ENCODE measurements around the gene ZNF660.

The ZNF660 gene

DNA sequence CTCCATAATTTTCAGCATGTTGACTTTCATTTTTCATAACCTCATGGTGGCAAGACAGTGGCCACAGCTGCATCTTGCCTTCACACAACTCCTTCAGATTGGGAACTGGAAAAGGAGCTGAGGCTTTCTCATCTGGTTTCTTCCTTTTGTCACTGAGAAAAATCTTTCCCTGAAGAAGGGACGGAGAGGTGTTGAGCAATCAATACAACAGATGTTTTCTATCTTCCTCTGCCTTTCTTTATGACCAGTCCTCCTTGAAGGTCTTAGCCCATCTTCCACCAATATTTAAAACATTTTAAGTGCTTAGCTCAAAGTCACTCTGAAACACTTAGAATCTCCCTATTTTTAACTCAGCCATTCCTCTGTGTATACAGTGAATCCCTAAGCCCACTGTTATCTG, 11.9 kb downstream of the ZNF660 start:
- DNase-seq (ENCODE audit: extremely low spot score), result no peak
- TF ChIP-seq SUZ12 (IDR thresholded peaks at IDR 0.05), result no peak
- no peak for TF ChIP-seq PKNOX1 (IDR thresholded peaks at IDR 0.05)
- no peak for TF ChIP-seq NFRKB (IDR thresholded peaks at IDR 0.05)
- ChIA-PET POLR2A (no interaction called here), CTCF (no interaction called here)

- ChIA-PET CTCF (no interaction called here), POLR2A (no interaction called here)
- no peak for DNase-seq (ENCODE audit: extremely low spot score)
- TF ChIP-seq ZNF384 (IDR thresholded peaks at IDR 0.05) (no peak), FOXK2 (IDR thresholded peaks at IDR 0.05) (no peak), CTBP1 (IDR thresholded peaks at IDR 0.05; ENCODE audit: borderline replicate concordance) (no peak), L3MBTL2 (conservative IDR thresholded peaks at IDR 0.05) (no peak), ELF4 (IDR thresholded peaks at IDR 0.05) (no peak), PKNOX1 (IDR thresholded peaks at IDR 0.05) (no peak), FOXM1 (IDR thresholded peaks at IDR 0.05; ENCODE audit: borderline replicate concordance) (no peak), BHLHE40 (IDR thresholded peaks at IDR 0.05; ENCODE audit: borderline replicate concordance) (no peak), NFRKB (IDR thresholded peaks at IDR 0.05) (no peak), SP1 (IDR thresholded peaks at IDR 0.05) (no peak), LEF1 (IDR thresholded peaks at IDR 0.05; ENCODE audit: borderline replicate concordance) (no peak), FOXA1 (IDR thresholded peaks at IDR 0.05) (no peak)
Observed at GRCh38 chr3:44601749-44602148, 17.0 kb downstream of the ZNF660 start.

- no peak for DNase-seq (ENCODE audit: extremely low spot score)
- TF ChIP-seq L3MBTL2 (conservative IDR thresholded peaks at IDR 0.05), result no peak
- TF ChIP-seq BHLHE40 (IDR thresholded peaks at IDR 0.05; ENCODE audit: borderline replicate concordance), result no peak
- no peak for TF ChIP-seq ARNT (IDR thresholded peaks at IDR 0.05)
- no peak for TF ChIP-seq ZNF384 (IDR thresholded peaks at IDR 0.05)
- TF ChIP-seq NFRKB (IDR thresholded peaks at IDR 0.05), result no peak
- no peak for TF ChIP-seq LEF1 (IDR thresholded peaks at IDR 0.05; ENCODE audit: borderline replicate concordance)
- POLR2A ChIA-PET, result no interaction called here
- CTCF ChIA-PET, result no interaction called here
Observed at GRCh38 chr3:44612678-44613077, 27.9 kb downstream of the ZNF660 start.

- ChIA-PET CTCF (interaction anchor here (0.6 to 0.9 kb wide), 2 partner anchors 212 to 389 kb away, joined by 3 read pairs; no protein-coding TSS in a partner anchor), POLR2A (interaction anchor here (0.9 to 2.0 kb wide), 8 partner anchors 10 to 137 kb away, joined by 3 to 22 read pairs (median 4); partner anchors contain the start of genes KIAA1143, KIF15, ZNF35 and ZNF501)
- peak; percentile 82 for DNase-seq (ENCODE audit: extremely low spot score)
- TF ChIP-seq ELF4 (IDR thresholded peaks at IDR 0.05), result peak; percentile 82
- TF ChIP-seq SUZ12 (IDR thresholded peaks at IDR 0.05), result no peak
- TF ChIP-seq FOXA1 (IDR thresholded peaks at IDR 0.05), result no peak
- no peak for TF ChIP-seq TARDBP (IDR thresholded peaks at IDR 0.05)
- no peak for TF ChIP-seq ARNT (IDR thresholded peaks at IDR 0.05)
- no peak for TF ChIP-seq SP1 (IDR thresholded peaks at IDR 0.05)
- TF ChIP-seq L3MBTL2 (conservative IDR thresholded peaks at IDR 0.05), result peak; percentile 85
- no peak for TF ChIP-seq NFRKB (IDR thresholded peaks at IDR 0.05)
- TF ChIP-seq FOXK2 (IDR thresholded peaks at IDR 0.05), result no peak
- TF ChIP-seq BHLHE40 (IDR thresholded peaks at IDR 0.05; ENCODE audit: borderline replicate concordance), result no peak
- TF ChIP-seq HDGF (IDR thresholded peaks at IDR 0.05; ENCODE audit: borderline replicate concordance), result no peak
- TF ChIP-seq FOXM1 (IDR thresholded peaks at IDR 0.05; ENCODE audit: borderline replicate concordance), result no peak
- no peak for TF ChIP-seq ZNF384 (IDR thresholded peaks at IDR 0.05)
- peak; percentile 51; the same call in 1 of the 2 replicates for TF ChIP-seq CTBP1 (IDR thresholded peaks at IDR 0.05; ENCODE audit: borderline replicate concordance)
- TF ChIP-seq LEF1 (IDR thresholded peaks at IDR 0.05; ENCODE audit: borderline replicate concordance), result no peak
- TF ChIP-seq PKNOX1 (IDR thresholded peaks at IDR 0.05), result peak; percentile 20; the same call in 1 of the 2 replicates
Observed at GRCh38 chr3:44624749-44625480, 40.2 kb downstream of the ZNF660 start, which contains the start of gene ZNF197. TSS of gene ZNF197 (plus strand) at chr3:44625036. CDS start at chr3:44629155, 4,119 bp downstream.

DNA sequence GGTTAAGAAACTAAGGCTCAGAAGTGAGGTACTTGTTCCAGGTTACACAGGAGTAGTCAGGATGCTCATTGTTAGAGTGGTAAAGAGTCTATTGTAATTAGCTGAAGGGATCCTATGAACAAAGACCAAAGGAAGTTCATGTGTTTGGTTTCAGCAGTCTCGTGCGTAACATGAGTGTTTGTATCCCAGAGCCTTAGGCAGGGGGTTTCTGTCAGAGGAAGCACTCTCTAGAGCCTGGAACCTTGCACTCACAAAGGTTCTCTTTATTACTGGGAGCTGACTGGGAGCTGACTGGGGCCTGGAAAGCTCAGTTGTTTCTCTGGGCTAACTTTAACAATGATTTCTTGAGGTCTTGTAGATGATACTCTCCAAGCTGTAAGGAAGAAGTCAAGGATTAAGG, 44.0 kb downstream of the ZNF660 start:
- no peak for DNase-seq (ENCODE audit: extremely low spot score)
- CTCF ChIA-PET, result no interaction called here

DNA sequence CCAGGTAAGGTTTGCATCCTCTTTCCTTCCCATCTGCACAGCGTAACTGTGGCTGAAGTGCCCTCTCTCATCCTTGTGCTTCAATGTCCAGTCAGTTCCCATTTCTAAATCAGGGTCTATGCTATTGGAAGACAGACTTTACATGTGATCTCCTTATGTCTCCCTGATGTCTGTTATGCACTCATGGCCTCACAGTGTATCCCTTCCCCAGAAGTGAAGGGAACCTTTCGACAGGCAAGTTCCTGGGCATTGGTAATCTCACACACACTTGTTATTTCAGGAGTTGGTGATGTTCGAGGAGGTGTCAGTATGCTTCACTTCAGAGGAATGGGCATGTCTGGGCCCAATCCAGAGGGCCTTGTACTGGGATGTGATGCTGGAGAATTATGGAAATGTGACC, 47.4 kb downstream of the ZNF660 start:
- POLR2A ChIA-PET, result no interaction called here
- CTCF ChIA-PET, result no interaction called here
- TF ChIP-seq BHLHE40 (IDR thresholded peaks at IDR 0.05; ENCODE audit: borderline replicate concordance) (no peak), FOXK2 (IDR thresholded peaks at IDR 0.05) (no peak), ZNF384 (IDR thresholded peaks at IDR 0.05) (no peak), FOXA1 (IDR thresholded peaks at IDR 0.05) (no peak), TARDBP (IDR thresholded peaks at IDR 0.05) (no peak)
- no peak for DNase-seq (ENCODE audit: extremely low spot score)

More for the DNA sequence above, 44.0 kb downstream of the ZNF660 start:
- POLR2A ChIA-PET, result no interaction called here
- TF ChIP-seq BHLHE40 (IDR thresholded peaks at IDR 0.05; ENCODE audit: borderline replicate concordance), result no peak
- no peak for TF ChIP-seq LEF1 (IDR thresholded peaks at IDR 0.05; ENCODE audit: borderline replicate concordance)
- TF ChIP-seq SUZ12 (IDR thresholded peaks at IDR 0.05), result no peak
- no peak for TF ChIP-seq SP1 (IDR thresholded peaks at IDR 0.05)
- no peak for TF ChIP-seq L3MBTL2 (conservative IDR thresholded peaks at IDR 0.05)
- no peak for TF ChIP-seq FOXK2 (IDR thresholded peaks at IDR 0.05)
- no peak for TF ChIP-seq ARNT (IDR thresholded peaks at IDR 0.05)
